Amniotic stem cell (primary cell): ENCODE data around the gene CEBPE.

ENCODE experiments used
- DNase-seq: peaks from one replicate; lab custom pipeline; 2025; lab: John Stamatoyannopoulos, UW

CEBPE gene

GRCh38 chr14:23076785-23077408 is 42.2 kb downstream of the CEBPE start:
- no peak for DNase-seq

GRCh38 chr14:23074906-23075305 is 44.1 kb downstream of the CEBPE start:
- no peak for DNase-seq

- no peak for DNase-seq
Measured at GRCh38 chr14:23071921-23072539, 47.0 kb downstream of the CEBPE start.

- DNase-seq: no peak
Measured at GRCh38 chr14:23071244-23071920, 47.7 kb downstream of the CEBPE start.

GRCh38 chr14:23070262-23071129 is 48.6 kb downstream of the CEBPE start:
- DNase-seq: no peak

GRCh38 chr14:23069413-23069806 is 49.6 kb downstream of the CEBPE start:
- no peak for DNase-seq

GRCh38 chr14:23068789-23069412 is 50.2 kb downstream of the CEBPE start:
- no peak for DNase-seq

GRCh38 chr14:23067847-23068788 is 50.9 kb downstream of the CEBPE start:
- DNase-seq: no peak
